Stimulated activated CD8-positive, alpha-beta memory T cell treated with anti-CD3 and anti-CD28 coated beads, Interleukin-2, amount 100 ng/mL, for 48 hours (primary cell): ENCODE results near the gene SOX8.

Experiments used
- DNase-seq, 2 donors: peaks; one replicate each; pipeline ENCODE4 v3.0.0-alpha.2; 2020; ENCODE audit warnings: low read depth in 2 of 2

Gene SOX8

GRCh38 chr16:1006781-1007180 lies 25.2 kb downstream of the SOX8 start:
- no peak for DNase-seq

- no peak for DNase-seq
Measured at GRCh38 chr16:1007284-1007850, 25.8 kb downstream of the SOX8 start.

GRCh38 chr16:1008085-1008484 lies 26.5 kb downstream of the SOX8 start:
- no peak for DNase-seq

GRCh38 chr16:1009358-1010150 lies 28.0 kb downstream of the SOX8 start:
- no peak for DNase-seq

GRCh38 chr16:1010251-1010650 lies 28.7 kb downstream of the SOX8 start:
- no peak for DNase-seq

GRCh38 chr16:1010815-1011214 lies 29.2 kb downstream of the SOX8 start:
- DNase-seq = no peak

- no peak for DNase-seq
Measured at GRCh38 chr16:1011316-1012082, 29.9 kb downstream of the SOX8 start.

- no peak for DNase-seq
Measured at GRCh38 chr16:1012135-1012534, 30.6 kb downstream of the SOX8 start.

- no peak for DNase-seq
Measured at GRCh38 chr16:1012722-1013592, 31.4 kb downstream of the SOX8 start.

GRCh38 chr16:1013593-1013900 lies 32.0 kb downstream of the SOX8 start:
- no peak for DNase-seq

GRCh38 chr16:1014221-1014620 lies 32.7 kb downstream of the SOX8 start:
- no peak for DNase-seq

GRCh38 chr16:1014771-1015495 lies 33.4 kb downstream of the SOX8 start:
- no peak for DNase-seq

- DNase-seq = no peak
Measured at GRCh38 chr16:1018447-1019198, 37.1 kb downstream of the SOX8 start.

GRCh38 chr16:1019231-1020090 lies 37.9 kb downstream of the SOX8 start:
- DNase-seq = no peak

- no peak for DNase-seq
Measured at GRCh38 chr16:1020091-1020399, 38.5 kb downstream of the SOX8 start.

- DNase-seq = no peak
Measured at GRCh38 chr16:1020591-1020990, 39.0 kb downstream of the SOX8 start.

GRCh38 chr16:1021553-1022160 lies 40.1 kb downstream of the SOX8 start:
- no peak for DNase-seq

GRCh38 chr16:1022466-1022865 lies 40.9 kb downstream of the SOX8 start:
- no peak for DNase-seq

- no peak for DNase-seq
Measured at GRCh38 chr16:1024138-1024537, 42.6 kb downstream of the SOX8 start.
